HG03439 (cell line): ENCODE results near the gene LIPN.
"Not testable (repeated sequence)": the region's sequence is repeated elsewhere in the genome, so short reads cannot be mapped to it uniquely, and the experiment has no call there.

ENCODE experiments used
- ATAC-seq: cut with Tn5 transposase; IDR thresholded peaks from one replicate; pipeline ENCODE4 v1.9.1; 2021; ENCODE audit warnings: mild to moderate bottlenecking, moderate library complexity; ENCODE audit not compliant: unreplicated experiment

LIPN gene

GRCh38 chr10:88759366-88760101 lies at the start of gene LIPN:
LIPN (plus strand) TSS chr10:88760020; CDS start chr10:88761406, 1,386 bp downstream.
- ATAC-seq = no peak

GRCh38 chr10:88715517-88715916 lies 44.3 kb upstream of the LIPN start:
- no peak for ATAC-seq

- ATAC-seq = no peak
Measured at GRCh38 chr10:88721392-88721791, 38.4 kb upstream of the LIPN start.

GRCh38 chr10:88725798-88726197 lies 34.0 kb upstream of the LIPN start:
- ATAC-seq = no peak

- ATAC-seq = no peak
Measured at GRCh38 chr10:88728107-88728763, 31.6 kb upstream of the LIPN start.

- no peak for ATAC-seq
Measured at GRCh38 chr10:88730864-88731263, 29.0 kb upstream of the LIPN start.

- ATAC-seq = no peak
Measured at GRCh38 chr10:88731296-88731695, 28.5 kb upstream of the LIPN start.

GRCh38 chr10:88733215-88733614 lies 26.6 kb upstream of the LIPN start:
- ATAC-seq = no peak

- no peak for ATAC-seq
Measured at GRCh38 chr10:88735661-88736060, 24.2 kb upstream of the LIPN start.

- not testable (repeated sequence) for ATAC-seq
Measured at GRCh38 chr10:88741921-88742320, 17.9 kb upstream of the LIPN start.

- no peak for ATAC-seq
Measured at GRCh38 chr10:88742448-88742847, 17.4 kb upstream of the LIPN start.

GRCh38 chr10:88744002-88744401 lies 15.8 kb upstream of the LIPN start:
- no peak for ATAC-seq

- no peak for ATAC-seq
Measured at GRCh38 chr10:88745633-88746032, 14.2 kb upstream of the LIPN start.

- ATAC-seq = no peak
Measured at GRCh38 chr10:88754287-88754686, 5.5 kb upstream of the LIPN start.

- ATAC-seq = peak; percentile 70
Measured at GRCh38 chr10:88755753-88756152, 4.1 kb upstream of the LIPN start.

- ATAC-seq = no peak
Measured at GRCh38 chr10:88756660-88757059, 3.2 kb upstream of the LIPN start.

GRCh38 chr10:88762906-88763305 lies 3.1 kb downstream of the LIPN start:
- ATAC-seq = no peak

GRCh38 chr10:88763441-88763840 lies 3.6 kb downstream of the LIPN start:
- ATAC-seq = no peak

- no peak for ATAC-seq
Measured at GRCh38 chr10:88764110-88764509, 4.3 kb downstream of the LIPN start.

- ATAC-seq = no peak
Measured at GRCh38 chr10:88765816-88766215, 6.0 kb downstream of the LIPN start.

- no peak for ATAC-seq
Measured at GRCh38 chr10:88769384-88769783, 9.6 kb downstream of the LIPN start.

GRCh38 chr10:88781206-88781605 lies 21.4 kb downstream of the LIPN start:
- no peak for ATAC-seq

- ATAC-seq = no peak
Measured at GRCh38 chr10:88782222-88782621, 22.4 kb downstream of the LIPN start.
